ENCODE results near the gene NFX1.

Gene NFX1

GRCh38 chr9:33267151-33267767 lies 23.1 kb upstream of the NFX1 start:
- TF ChIP-seq POU6F1 (CRISPR knock-in tag; IDR thresholded peaks at IDR 0.05; ENCODE audit: borderline replicate concordance, low read depth): no peak
- no peak for ATAC-seq

- no peak for TF ChIP-seq ZFP3 (CRISPR knock-in tag; IDR thresholded peaks at IDR 0.05)
- TF ChIP-seq ZC3H10 (CRISPR knock-in tag; IDR thresholded peaks at IDR 0.05): no peak
- no peak for TF ChIP-seq PATZ1 (CRISPR knock-in tag; IDR thresholded peaks at IDR 0.05; ENCODE audit: borderline replicate concordance)
- TF ChIP-seq CSDC2 (CRISPR knock-in tag; IDR thresholded peaks at IDR 0.05): no peak
- TF ChIP-seq TSHZ2 (CRISPR knock-in tag; IDR thresholded peaks at IDR 0.05): no peak
- TF ChIP-seq RARB (CRISPR knock-in tag; IDR thresholded peaks at IDR 0.05): no peak
- no peak for TF ChIP-seq TOX (CRISPR knock-in tag; IDR thresholded peaks at IDR 0.05; ENCODE audit: borderline replicate concordance)
- TF ChIP-seq SNAI2 (CRISPR knock-in tag; IDR thresholded peaks at IDR 0.05): no peak
- no peak for TF ChIP-seq ZFP30 (CRISPR knock-in tag; IDR thresholded peaks at IDR 0.05)
- no peak for TF ChIP-seq ZNF8 (CRISPR knock-in tag; IDR thresholded peaks at IDR 0.05)
- TF ChIP-seq ISL1 (CRISPR knock-in tag; IDR thresholded peaks at IDR 0.05): no peak
- TF ChIP-seq POU6F1 (CRISPR knock-in tag; IDR thresholded peaks at IDR 0.05; ENCODE audit: borderline replicate concordance, low read depth): no peak
- TF ChIP-seq GLIS3 (CRISPR knock-in tag; IDR thresholded peaks at IDR 0.05): no peak
- TF ChIP-seq ARNTL (CRISPR knock-in tag; IDR thresholded peaks at IDR 0.05; ENCODE audit: borderline replicate concordance, low read depth): no peak
- no peak for TF ChIP-seq CSRNP3 (CRISPR knock-in tag; IDR thresholded peaks at IDR 0.05)
- TF ChIP-seq OSR1 (CRISPR knock-in tag; IDR thresholded peaks at IDR 0.05): no peak
- no peak for TF ChIP-seq TCF4 (CRISPR knock-in tag; IDR thresholded peaks at IDR 0.05; ENCODE audit: borderline replicate concordance)
- no peak for TF ChIP-seq ZNF70 (CRISPR knock-in tag; IDR thresholded peaks at IDR 0.05)
- TF ChIP-seq CREB5 (CRISPR knock-in tag; IDR thresholded peaks at IDR 0.05; ENCODE audit: low read depth): no peak
- no peak for TF ChIP-seq BACH2 (CRISPR knock-in tag; IDR thresholded peaks at IDR 0.05; ENCODE audit: borderline replicate concordance)
- no peak for ATAC-seq
Observed at GRCh38 chr9:33270146-33270545, 20.2 kb upstream of the NFX1 start.

All from SK-N-SH treated with all-trans-retinoic acid at 6 μM for 48 hours (cell line).